Adipocyte (in vitro differentiated cells): ENCODE measurements around the gene KLHL13.

Experiments used
- DNase-seq: peaks from one replicate; pipeline ENCODE4 v3.0.0-alpha.2; 2015; ENCODE audit warnings: low read depth
- H3K27me3 ChIP-seq: replicated peaks from 2 replicates; pipeline ENCODE4 v1.7.0; 2013; ENCODE audit warnings: mild to moderate bottlenecking, low read length, moderate library complexity; ENCODE audit not compliant: control insufficient read depth, insufficient read depth
- H3K36me3 ChIP-seq: 2 replicates; pipeline ENCODE4 v1.7.0; 2013; ENCODE audit warnings: low read length, mild to moderate bottlenecking, moderate library complexity; ENCODE audit not compliant: control insufficient read depth, insufficient read depth, severe bottlenecking
- H3K4me1 ChIP-seq: 2 replicates; pipeline ENCODE4 v1.7.0; 2013; ENCODE audit warnings: mild to moderate bottlenecking, low read length, moderate library complexity; ENCODE audit not compliant: control insufficient read depth, insufficient read depth
- H3K4me3 ChIP-seq: 2 replicates; pipeline ENCODE4 v1.7.0; 2013; ENCODE audit warnings: mild to moderate bottlenecking, low read length, moderate library complexity
- H3K9ac ChIP-seq: 2 replicates; pipeline ENCODE4 v1.7.0; 2013; ENCODE audit warnings: mild to moderate bottlenecking, low read length, moderate library complexity
- H3K9me3 ChIP-seq: 2 replicates; pipeline ENCODE4 v1.7.0; 2013; ENCODE audit warnings: mild to moderate bottlenecking, low read length, moderate library complexity; ENCODE audit not compliant: control insufficient read depth

KLHL13 gene

GRCh38 chrX:117989512-117989911 is 127.1 kb downstream of the KLHL13 start:
- Histone ChIP-seq H3K9me3 (no peaks in the 10 kb centered on the region), H3K4me3 (no peak overlapping the region), H3K4me1 (no peaks in the 10 kb centered on the region), H3K27me3 (no peaks in the 10 kb centered on the region), H3K36me3 (no peaks in the 10 kb centered on the region), H3K9ac (no peak overlapping the region)
- DNase-seq, result peak; percentile 55

GRCh38 chrX:117987373-117987772 is 129.2 kb downstream of the KLHL13 start:
- Histone ChIP-seq H3K36me3 (no peaks in the 10 kb centered on the region), H3K9me3 (no peaks in the 10 kb centered on the region), H3K9ac (no peak overlapping the region), H3K4me3 (no peak overlapping the region), H3K4me1 (no peaks in the 10 kb centered on the region), H3K27me3 (no peaks in the 10 kb centered on the region)
- peak; percentile 57 for DNase-seq

GRCh38 chrX:117985241-117985640 is 131.4 kb downstream of the KLHL13 start:
- Histone ChIP-seq H3K9ac (no peak overlapping the region), H3K9me3 (no peaks in the 10 kb centered on the region), H3K36me3 (no peaks in the 10 kb centered on the region), H3K4me1 (no peaks in the 10 kb centered on the region), H3K27me3 (no peaks in the 10 kb centered on the region), H3K4me3 (no peak overlapping the region)
- peak; percentile 45 for DNase-seq

GRCh38 chrX:117982694-117983392 is 133.8 kb downstream of the KLHL13 start:
- no peaks in the 10 kb centered on the region for H3K4me1 ChIP-seq
- no peak for DNase-seq
- H3K36me3 ChIP-seq, result no peaks in the 10 kb centered on the region
- H3K27me3 ChIP-seq, result no peaks in the 10 kb centered on the region
- no peak overlapping the region for H3K4me3 ChIP-seq
- no peak overlapping the region for H3K9ac ChIP-seq
- H3K9me3 ChIP-seq, result no peaks in the 10 kb centered on the region

- Histone ChIP-seq H3K4me1 (no peaks in the 10 kb centered on the region), H3K9me3 (no peaks in the 10 kb centered on the region), H3K9ac (no peak overlapping the region), H3K27me3 (no peaks in the 10 kb centered on the region), H3K36me3 (no peaks in the 10 kb centered on the region), H3K4me3 (no peak overlapping the region)
- DNase-seq, result no peak
These were observed 138.2 kb downstream of the KLHL13 start for GRCh38 chrX:117978402-117978801.

GRCh38 chrX:117977526-117977925 is 139.1 kb downstream of the KLHL13 start:
- peak; percentile 65 for DNase-seq
- Histone ChIP-seq H3K4me3 (no peak overlapping the region), H3K27me3 (peaks cover 5% of the 10 kb centered on the region), H3K9me3 (no peaks in the 10 kb centered on the region), H3K9ac (no peak overlapping the region), H3K4me1 (no peaks in the 10 kb centered on the region), H3K36me3 (no peaks in the 10 kb centered on the region)

- Histone ChIP-seq H3K9me3 (no peaks in the 10 kb centered on the region), H3K4me3 (no peak overlapping the region), H3K4me1 (no peaks in the 10 kb centered on the region), H3K36me3 (no peaks in the 10 kb centered on the region), H3K9ac (no peak overlapping the region), H3K27me3 (peaks cover 5% of the 10 kb centered on the region)
- DNase-seq, result peak; percentile 20
These were observed 143.4 kb downstream of the KLHL13 start for GRCh38 chrX:117973110-117973807.

- no peak overlapping the region for H3K9ac ChIP-seq
- no peaks in the 10 kb centered on the region for H3K4me1 ChIP-seq
- H3K27me3 ChIP-seq, result peaks cover 5% of the 10 kb centered on the region
- H3K9me3 ChIP-seq, result no peaks in the 10 kb centered on the region
- H3K4me3 ChIP-seq, result no peak overlapping the region
- no peaks in the 10 kb centered on the region for H3K36me3 ChIP-seq
- peak; percentile 48 for DNase-seq
These were observed 143.9 kb downstream of the KLHL13 start for GRCh38 chrX:117972711-117973109.

- DNase-seq, result no peak
- H3K9ac ChIP-seq, result no peak overlapping the region
- no peaks in the 10 kb centered on the region for H3K36me3 ChIP-seq
- peaks cover 5% of the 10 kb centered on the region for H3K27me3 ChIP-seq
- no peaks in the 10 kb centered on the region for H3K4me1 ChIP-seq
- no peaks in the 10 kb centered on the region for H3K9me3 ChIP-seq
- H3K4me3 ChIP-seq, result no peak overlapping the region
These were observed 146.8 kb downstream of the KLHL13 start for GRCh38 chrX:117969782-117970181.

GRCh38 chrX:117969328-117969727 is 147.3 kb downstream of the KLHL13 start:
- H3K27me3 ChIP-seq, result peaks cover 5% of the 10 kb centered on the region
- H3K36me3 ChIP-seq, result no peaks in the 10 kb centered on the region
- H3K4me3 ChIP-seq, result no peak overlapping the region
- H3K4me1 ChIP-seq, result no peaks in the 10 kb centered on the region
- no peak overlapping the region for H3K9ac ChIP-seq
- no peaks in the 10 kb centered on the region for H3K9me3 ChIP-seq
- DNase-seq, result no peak

- no peaks in the 10 kb centered on the region for H3K36me3 ChIP-seq
- DNase-seq, result no peak
- H3K4me1 ChIP-seq, result no peaks in the 10 kb centered on the region
- no peak overlapping the region for H3K9ac ChIP-seq
- H3K4me3 ChIP-seq, result no peak overlapping the region
- no peaks in the 10 kb centered on the region for H3K9me3 ChIP-seq
- H3K27me3 ChIP-seq, result no peaks in the 10 kb centered on the region
These were observed 157.6 kb downstream of the KLHL13 start for GRCh38 chrX:117959045-117959444.
